HL-60/S4 treated with retinoic acid at 250 ng/mL for 4 days and 3 days (cell line): ENCODE data around the gene CSRP2.

Source experiments
- in situ Hi-C: fragments of 300-500 bp; cut with MboI; formaldehyde crosslinking; loops from 2 replicates; pipeline ENCODE4 v1.7.0; 2022; ENCODE audit warnings: low sequenced_read_pairs

CSRP2 gene

GRCh38 chr12:76863837-76864236 is 15.0 kb downstream of the CSRP2 start:
- in situ Hi-C loops = no loop called here

- in situ Hi-C loops = no loop called here
These were observed 15.7 kb downstream of the CSRP2 start for GRCh38 chr12:76863005-76863670.

- in situ Hi-C loops = no loop called here
These were observed 18.6 kb downstream of the CSRP2 start for GRCh38 chr12:76860256-76860655.

- in situ Hi-C loops = no loop called here
These were observed 19.2 kb downstream of the CSRP2 start for GRCh38 chr12:76859611-76860010.

- in situ Hi-C loops = no loop called here
These were observed 22.7 kb downstream of the CSRP2 start for GRCh38 chr12:76856018-76856644.

- in situ Hi-C loops = no loop called here
These were observed 23.5 kb downstream of the CSRP2 start for GRCh38 chr12:76855271-76855670.

- in situ Hi-C loops = no loop called here
These were observed 26.7 kb downstream of the CSRP2 start for GRCh38 chr12:76852106-76852505.

- in situ Hi-C loops = no loop called here
These were observed 30.7 kb downstream of the CSRP2 start for GRCh38 chr12:76848132-76848531.

- in situ Hi-C loops = no loop called here
These were observed 31.6 kb downstream of the CSRP2 start for GRCh38 chr12:76847260-76847659.

- in situ Hi-C loops = no loop called here
These were observed 42.2 kb downstream of the CSRP2 start for GRCh38 chr12:76836633-76837032.

- in situ Hi-C loops = no loop called here
These were observed 48.4 kb downstream of the CSRP2 start for GRCh38 chr12:76830436-76830835.

GRCh38 chr12:76820888-76821482 is 57.8 kb downstream of the CSRP2 start:
- in situ Hi-C loops = no loop called here

GRCh38 chr12:76813972-76814371 is 64.8 kb downstream of the CSRP2 start:
- in situ Hi-C loops = no loop called here

GRCh38 chr12:76813265-76813664 is 65.6 kb downstream of the CSRP2 start:
- in situ Hi-C loops = no loop called here

- in situ Hi-C loops = no loop called here
These were observed 66.8 kb downstream of the CSRP2 start for GRCh38 chr12:76811976-76812375.

- in situ Hi-C loops = no loop called here
These were observed 68.0 kb downstream of the CSRP2 start for GRCh38 chr12:76810671-76811419.
